Subcutaneous adipose tissue (tissue), 4 donors: Measurements from ENCODE around the gene SUPT6H. TPM values are rescaled to one million over a fixed set of nuclear protein-coding genes. Genes with fewer than 3 reads are reported as not detected.

Experiments used
- CTCF ChIP-seq: fragments of 450-650 bp; IDR thresholded peaks from one replicate; pipeline ENCODE4 v1.5.1; 2016; ENCODE audit warnings: low read depth, mild to moderate bottlenecking, control low read depth, antibody characterized with exemption, moderate library complexity
- total RNA-seq, 4 donors: library from RNA; depleted of rRNA; stranded (reverse); fragments of >200 nt; gene quantifications; one replicate each; pipeline ENCODE4 v1.1.0, GENCODE V29; 2016

Gene SUPT6H
- total RNA-seq, 4 donors from 2014 or later, result 52.2 to 69.5 (median 61.4) TPM

GRCh38 chr17:28703552-28704218 lies 41.7 kb downstream of the SUPT6H start:
- TF ChIP-seq CTCF, result no peak

GRCh38 chr17:28704219-28704858 lies 42.3 kb downstream of the SUPT6H start:
- TF ChIP-seq CTCF, result no peak

DNA sequence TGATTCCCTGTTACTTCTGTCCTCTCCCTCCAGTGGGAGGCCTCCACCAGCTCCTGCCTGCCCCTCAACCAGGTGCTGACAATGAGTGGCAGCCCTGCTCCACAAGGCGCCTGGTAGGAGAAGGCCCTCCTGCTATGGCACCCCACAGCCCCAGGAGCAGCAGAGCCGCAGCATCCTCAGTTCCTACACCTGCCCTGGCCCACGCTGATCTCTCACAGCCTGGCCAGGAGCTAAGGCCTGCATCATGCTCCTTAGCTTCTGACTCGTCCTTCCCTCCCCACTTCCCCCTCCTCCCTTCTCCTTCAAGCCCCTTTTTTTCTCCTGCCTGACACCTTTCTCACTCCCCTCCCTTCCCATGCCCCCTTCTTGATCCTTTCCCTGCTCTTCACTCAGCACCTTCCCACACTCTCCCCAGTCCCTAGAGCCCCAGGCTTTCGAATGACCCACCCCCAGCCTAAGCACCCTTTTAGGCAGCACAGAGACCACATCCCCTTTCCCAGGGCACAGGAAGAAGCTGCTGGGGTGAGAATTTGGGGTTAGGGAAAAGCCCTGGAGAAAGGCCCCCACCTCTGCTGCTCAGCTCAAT lies 43.2 kb downstream of the SUPT6H start:
- no peak for TF ChIP-seq CTCF

- TF ChIP-seq CTCF, result no peak
Measured at GRCh38 chr17:28705728-28706334, 43.8 kb downstream of the SUPT6H start.

DNA sequence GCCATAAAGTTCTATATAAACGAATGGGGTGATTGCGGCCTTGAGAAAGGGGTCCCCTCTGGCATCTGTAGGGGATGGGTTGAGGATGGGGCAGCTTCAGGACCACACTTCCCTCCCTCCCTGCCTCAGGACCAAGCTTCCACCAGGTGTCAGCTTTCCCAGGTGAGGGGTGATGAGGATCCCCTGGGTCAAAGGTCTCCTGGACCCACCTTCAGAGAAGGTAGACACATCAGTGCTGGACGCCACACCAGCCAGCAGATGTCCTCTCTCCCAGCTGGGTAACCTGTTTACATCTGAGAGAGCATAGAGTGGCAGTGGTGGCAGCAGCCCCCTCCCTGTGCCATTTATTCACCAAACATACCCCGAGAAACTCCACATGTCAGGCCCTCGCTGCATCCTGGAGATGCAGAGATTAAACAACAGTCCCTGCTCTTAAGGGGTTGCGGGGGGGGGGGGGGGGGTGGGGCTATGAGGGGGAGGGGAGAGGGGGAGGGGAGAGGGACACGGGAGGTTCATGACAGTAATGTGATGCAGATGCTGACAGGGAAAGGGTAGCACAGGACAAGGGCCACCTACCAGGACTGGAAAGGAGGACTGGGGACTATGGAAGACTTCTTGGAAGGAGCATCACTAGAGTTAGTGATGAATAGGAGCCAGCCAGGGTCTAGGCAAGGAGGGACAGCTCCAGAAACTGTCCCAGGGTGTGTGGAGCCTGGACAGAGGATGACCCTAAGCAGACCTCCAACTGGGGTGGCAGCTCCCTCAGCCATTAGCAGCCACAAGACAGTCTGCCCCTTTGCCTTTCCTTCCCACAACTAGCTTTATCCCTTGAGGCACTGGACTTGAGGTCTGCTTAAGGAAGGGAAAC lies 44.7 kb downstream of the SUPT6H start:
- no peak for TF ChIP-seq CTCF

GRCh38 chr17:28707339-28707720 lies 45.3 kb downstream of the SUPT6H start:
- no peak for TF ChIP-seq CTCF
